Cardiac fibroblast (primary cell): Measurements from ENCODE around the gene ADAP1.
"Not testable (repeated sequence)": the region's sequence is repeated elsewhere in the genome, so short reads cannot be mapped to it uniquely, and the experiment has no call there.

Experiments
- DNase-seq, 2 donors: peaks; one replicate each; pipeline versions ENCODE4 v3.0.0 to v3.0.0-alpha.2; 2010; ENCODE audit warnings: low read depth in 2 of 2
- H3K4me3 ChIP-seq, 2 donors: replicated peaks in 1 of 2; 1 replicate in 1 of 2; 2 replicates in 1 of 2; pipeline ENCODE4 v1.5.1; 2011; ENCODE audit warnings: low read depth in 2 of 2, low read length in 2 of 2, mild to moderate bottlenecking in 2 of 2, moderate library complexity in 1 of 2
- TF ChIP-seq, protein P1 (sequence below): IDR thresholded peaks from one replicate; pipeline ENCODE4 v1.5.1; 2011; ENCODE audit warnings: low read depth, mild to moderate bottlenecking, low read length, inconsistent platforms

Gene ADAP1

DNA sequence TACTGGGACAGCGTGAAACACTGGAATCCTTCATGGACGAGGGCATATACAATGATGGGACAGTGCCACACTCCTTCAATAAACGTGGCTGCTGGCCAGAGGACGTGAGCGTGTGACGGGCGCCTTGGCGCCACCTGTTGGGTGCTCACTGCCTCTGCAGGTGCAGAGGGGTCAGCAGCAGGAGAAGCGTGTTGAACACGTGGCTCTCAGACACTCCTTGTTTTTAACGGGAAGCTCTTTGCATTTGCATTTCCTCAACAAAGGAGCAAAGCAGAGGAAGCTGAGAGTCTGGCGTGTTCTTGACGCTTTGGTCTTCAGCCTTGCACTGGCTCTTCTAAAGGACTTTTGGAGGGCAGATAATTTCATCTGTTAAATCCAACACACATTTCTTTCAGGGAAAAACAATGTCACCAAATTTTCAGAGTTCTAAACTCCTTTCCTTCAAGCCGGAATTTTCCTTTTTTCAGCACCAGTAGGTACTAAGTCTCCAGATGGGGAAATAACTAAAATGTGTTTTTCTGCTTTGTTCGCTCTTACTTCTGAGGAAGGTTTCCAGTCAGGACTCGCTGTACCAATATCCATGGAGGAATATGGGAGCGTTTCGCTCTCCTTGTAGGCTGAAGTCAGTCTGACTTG lies 81.0 kb downstream of the ADAP1 start:
- no peak overlapping the region for H3K4me3 ChIP-seq
- peak; percentile 86 to 89 for DNase-seq
- TF ChIP-seq, protein P1, sequence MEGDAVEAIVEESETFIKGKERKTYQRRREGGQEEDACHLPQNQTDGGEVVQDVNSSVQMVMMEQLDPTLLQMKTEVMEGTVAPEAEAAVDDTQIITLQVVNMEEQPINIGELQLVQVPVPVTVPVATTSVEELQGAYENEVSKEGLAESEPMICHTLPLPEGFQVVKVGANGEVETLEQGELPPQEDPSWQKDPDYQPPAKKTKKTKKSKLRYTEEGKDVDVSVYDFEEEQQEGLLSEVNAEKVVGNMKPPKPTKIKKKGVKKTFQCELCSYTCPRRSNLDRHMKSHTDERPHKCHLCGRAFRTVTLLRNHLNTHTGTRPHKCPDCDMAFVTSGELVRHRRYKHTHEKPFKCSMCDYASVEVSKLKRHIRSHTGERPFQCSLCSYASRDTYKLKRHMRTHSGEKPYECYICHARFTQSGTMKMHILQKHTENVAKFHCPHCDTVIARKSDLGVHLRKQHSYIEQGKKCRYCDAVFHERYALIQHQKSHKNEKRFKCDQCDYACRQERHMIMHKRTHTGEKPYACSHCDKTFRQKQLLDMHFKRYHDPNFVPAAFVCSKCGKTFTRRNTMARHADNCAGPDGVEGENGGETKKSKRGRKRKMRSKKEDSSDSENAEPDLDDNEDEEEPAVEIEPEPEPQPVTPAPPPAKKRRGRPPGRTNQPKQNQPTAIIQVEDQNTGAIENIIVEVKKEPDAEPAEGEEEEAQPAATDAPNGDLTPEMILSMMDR = peak; percentile 99

DNA sequence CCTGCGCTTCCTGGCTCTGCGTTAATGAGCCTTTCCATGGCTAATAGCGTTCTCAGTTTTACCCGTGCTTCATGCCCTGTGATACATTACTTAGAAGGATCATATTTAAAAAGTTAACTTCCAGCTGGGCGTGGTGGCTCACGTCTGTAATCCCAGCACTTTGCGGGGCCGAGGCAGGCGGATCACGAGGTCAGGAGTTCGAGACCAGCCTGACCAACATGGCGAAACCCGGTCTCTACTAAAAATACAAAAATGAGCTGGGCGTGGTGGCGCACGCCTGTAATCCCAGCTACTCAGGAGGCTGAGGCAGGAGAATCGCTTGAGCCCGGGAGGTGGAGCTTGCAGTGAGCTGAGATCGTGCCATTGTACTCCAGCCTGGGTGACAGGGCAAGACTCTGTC lies 81.8 kb downstream of the ADAP1 start:
- DNase-seq, H3K4me3 ChIP-seq: not testable (repeated sequence)

DNA sequence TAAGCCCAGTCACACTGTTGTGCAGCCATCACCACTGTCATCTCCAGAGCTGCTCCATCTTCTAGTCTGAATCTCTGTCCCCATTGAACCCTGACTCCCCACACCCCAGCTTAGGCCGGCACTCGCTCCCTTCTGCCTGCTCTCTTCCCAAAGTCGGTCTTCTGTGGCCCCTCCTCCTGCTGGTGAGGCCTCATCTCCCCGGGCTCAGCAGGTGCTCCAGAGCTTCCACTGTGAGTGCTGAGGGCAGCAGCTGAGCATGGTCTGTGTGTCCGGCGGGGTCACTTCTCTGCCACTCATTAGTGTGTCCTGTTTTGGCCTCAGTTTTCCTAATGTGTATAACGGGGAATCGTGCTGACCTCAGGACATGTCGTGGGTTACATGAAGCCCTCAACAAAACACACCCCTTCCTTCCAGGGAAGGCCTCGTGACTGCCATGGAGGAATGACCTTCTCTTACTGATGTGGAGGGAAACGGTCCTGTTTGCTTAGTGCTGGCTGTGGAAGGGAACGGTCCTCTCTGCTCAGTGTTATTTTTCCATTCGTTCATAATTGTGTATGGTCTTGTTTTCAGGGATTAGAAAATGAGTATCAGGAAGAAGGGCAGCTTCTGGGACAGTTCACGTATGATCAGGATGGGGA lies 82.5 kb downstream of the ADAP1 start:
- H3K4me3 ChIP-seq = no peak overlapping the region
- TF ChIP-seq, protein P1 = no peak
- DNase-seq = no peak

DNA sequence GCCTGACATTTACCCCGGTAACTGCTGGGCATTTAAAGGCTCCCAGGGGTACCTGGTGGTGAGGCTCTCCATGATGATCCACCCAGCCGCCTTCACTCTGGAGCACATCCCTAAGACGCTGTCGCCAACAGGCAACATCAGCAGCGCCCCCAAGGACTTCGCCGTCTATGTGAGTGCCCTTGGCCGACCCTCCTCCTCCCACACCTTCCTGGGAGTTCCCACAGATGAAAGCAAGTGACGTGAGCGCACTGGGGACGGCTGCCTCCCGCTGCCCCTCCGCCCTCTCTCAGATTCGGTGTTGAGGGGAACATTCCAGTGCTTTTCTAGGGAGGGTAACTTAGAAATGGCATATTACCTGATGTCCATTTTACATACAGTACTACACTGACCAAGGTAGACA lies 85.1 kb downstream of the ADAP1 start:
- no peak overlapping the region for H3K4me3 ChIP-seq
- DNase-seq = no peak
- TF ChIP-seq, protein P1 = no peak

DNA sequence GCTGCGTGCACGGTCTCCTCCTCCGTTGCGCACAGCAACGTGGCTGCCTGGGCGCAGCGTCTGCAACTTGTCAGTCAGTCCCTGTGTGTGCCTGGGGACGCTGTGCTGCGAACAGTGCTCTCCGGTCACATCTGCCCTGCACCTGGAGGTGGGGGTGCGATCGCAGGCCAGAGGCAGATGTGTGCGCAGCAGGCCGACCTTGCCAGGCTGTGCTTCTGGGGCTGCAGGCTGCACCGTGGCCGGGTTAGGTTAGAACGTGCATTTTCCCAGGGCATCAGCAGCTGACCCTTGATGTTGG lies 86.3 kb downstream of the ADAP1 start:
- no peak overlapping the region for H3K4me3 ChIP-seq
- TF ChIP-seq, protein P1 = no peak
- DNase-seq = no peak

DNA sequence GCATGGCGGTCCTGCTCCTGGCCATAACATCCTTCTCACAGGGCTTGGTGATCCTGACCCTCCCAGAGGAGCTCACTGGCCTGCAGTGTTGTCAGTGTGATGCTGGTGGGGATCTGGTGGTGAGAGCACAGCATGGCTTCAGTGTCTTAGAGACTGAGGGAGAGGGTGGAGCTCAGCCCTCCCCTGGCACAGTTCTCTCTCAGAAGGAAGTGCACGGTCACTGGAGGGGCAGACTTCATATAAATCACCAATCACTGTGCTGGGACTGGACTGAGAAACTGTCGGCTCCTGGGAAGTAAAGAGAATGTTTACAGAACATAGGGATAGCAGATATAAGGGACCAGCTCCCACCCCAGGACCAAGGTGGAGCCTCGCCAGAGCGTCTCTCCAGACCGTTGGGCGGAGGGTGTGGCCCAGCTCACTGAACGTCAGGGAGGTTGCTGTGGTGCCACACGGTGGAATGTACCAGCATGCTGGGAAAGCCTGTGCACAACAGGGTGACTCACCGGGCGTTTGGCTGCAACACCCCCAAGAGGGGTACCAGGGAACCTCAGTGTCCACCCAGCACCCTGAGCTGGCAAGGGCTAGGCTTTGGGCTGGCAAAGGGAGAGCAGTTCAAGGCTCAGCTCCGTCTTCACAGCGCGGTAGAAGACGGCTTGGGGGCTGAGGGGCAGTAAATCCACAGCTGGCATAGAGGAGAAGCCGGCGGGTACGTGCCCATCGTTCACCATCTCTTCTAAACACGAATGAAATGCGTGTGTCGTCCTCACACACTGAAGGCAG lies 86.9 kb downstream of the ADAP1 start:
- DNase-seq = peak; percentile 48 to 49
- no peak overlapping the region for H3K4me3 ChIP-seq
- TF ChIP-seq, protein P1 = no peak

DNA sequence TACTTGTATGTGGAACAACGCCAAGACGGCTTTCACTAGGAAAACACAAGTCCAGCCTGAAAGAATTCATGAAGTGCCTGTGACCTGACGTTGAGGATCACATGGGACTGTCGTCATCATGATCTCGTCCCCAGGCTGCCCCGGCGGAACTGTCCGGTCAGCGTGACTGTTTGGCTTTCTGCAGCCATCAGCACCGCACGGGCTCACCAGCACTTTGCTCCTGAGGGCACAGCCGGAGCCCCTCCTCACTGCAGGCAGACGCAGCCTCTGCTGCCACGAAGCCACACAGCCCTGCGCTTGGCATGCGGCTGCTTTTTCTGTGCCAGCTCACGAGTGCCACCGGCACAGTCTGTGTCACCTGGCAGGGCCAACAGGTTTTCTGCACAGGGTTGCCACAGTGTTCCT lies 87.5 kb downstream of the ADAP1 start:
- DNase-seq = peak in 1 of 2 donors; percentile 77

More for the DNA sequence above, 87.5 kb downstream of the ADAP1 start:
- TF ChIP-seq, protein P1 = no peak
- H3K4me3 ChIP-seq = no peak overlapping the region
